ENCODE measurements around the gene GRID1. TPM values are rescaled to one million over a fixed set of nuclear protein-coding genes. Genes with fewer than 3 reads are reported as not detected.

The GRID1 gene
- total RNA-seq, 1 donor = not detected

GRCh38 chr10:86316274-86316835, 50.2 kb downstream of the GRID1 start:
- DNase-seq (ENCODE audit: low read depth) = no peak
- TF ChIP-seq, protein P1, sequence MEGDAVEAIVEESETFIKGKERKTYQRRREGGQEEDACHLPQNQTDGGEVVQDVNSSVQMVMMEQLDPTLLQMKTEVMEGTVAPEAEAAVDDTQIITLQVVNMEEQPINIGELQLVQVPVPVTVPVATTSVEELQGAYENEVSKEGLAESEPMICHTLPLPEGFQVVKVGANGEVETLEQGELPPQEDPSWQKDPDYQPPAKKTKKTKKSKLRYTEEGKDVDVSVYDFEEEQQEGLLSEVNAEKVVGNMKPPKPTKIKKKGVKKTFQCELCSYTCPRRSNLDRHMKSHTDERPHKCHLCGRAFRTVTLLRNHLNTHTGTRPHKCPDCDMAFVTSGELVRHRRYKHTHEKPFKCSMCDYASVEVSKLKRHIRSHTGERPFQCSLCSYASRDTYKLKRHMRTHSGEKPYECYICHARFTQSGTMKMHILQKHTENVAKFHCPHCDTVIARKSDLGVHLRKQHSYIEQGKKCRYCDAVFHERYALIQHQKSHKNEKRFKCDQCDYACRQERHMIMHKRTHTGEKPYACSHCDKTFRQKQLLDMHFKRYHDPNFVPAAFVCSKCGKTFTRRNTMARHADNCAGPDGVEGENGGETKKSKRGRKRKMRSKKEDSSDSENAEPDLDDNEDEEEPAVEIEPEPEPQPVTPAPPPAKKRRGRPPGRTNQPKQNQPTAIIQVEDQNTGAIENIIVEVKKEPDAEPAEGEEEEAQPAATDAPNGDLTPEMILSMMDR (IDR thresholded peaks at IDR 0.05; ENCODE audit: insufficient read depth, low read depth, low read length) = no peak
- no peak overlapping the region for H3K4me3 ChIP-seq (ENCODE audit: low read depth, low read length)

DNA sequence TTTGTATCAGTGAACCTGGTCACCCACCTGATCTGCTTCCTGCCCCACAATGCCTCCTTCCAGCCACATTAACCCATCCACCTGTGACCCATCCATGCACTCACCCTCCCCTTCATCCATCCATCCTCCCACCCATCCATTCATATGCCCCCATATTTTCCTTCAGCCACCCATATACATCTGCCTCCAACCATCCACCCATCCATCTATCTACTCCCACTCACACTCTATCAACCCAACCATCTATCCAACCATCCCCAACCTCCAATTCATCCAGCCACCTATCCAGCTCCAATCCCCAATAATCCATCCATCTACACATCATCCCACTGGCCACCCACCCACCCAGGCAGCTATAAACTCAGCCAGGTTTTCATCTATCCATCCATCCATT, 51.0 kb downstream of the GRID1 start:
- no peak overlapping the region for H3K4me3 ChIP-seq (ENCODE audit: low read depth, low read length)
- TF ChIP-seq, protein P1 (IDR thresholded peaks at IDR 0.05; ENCODE audit: insufficient read depth, low read depth, low read length) = no peak
- DNase-seq (ENCODE audit: low read depth) = no peak

DNA sequence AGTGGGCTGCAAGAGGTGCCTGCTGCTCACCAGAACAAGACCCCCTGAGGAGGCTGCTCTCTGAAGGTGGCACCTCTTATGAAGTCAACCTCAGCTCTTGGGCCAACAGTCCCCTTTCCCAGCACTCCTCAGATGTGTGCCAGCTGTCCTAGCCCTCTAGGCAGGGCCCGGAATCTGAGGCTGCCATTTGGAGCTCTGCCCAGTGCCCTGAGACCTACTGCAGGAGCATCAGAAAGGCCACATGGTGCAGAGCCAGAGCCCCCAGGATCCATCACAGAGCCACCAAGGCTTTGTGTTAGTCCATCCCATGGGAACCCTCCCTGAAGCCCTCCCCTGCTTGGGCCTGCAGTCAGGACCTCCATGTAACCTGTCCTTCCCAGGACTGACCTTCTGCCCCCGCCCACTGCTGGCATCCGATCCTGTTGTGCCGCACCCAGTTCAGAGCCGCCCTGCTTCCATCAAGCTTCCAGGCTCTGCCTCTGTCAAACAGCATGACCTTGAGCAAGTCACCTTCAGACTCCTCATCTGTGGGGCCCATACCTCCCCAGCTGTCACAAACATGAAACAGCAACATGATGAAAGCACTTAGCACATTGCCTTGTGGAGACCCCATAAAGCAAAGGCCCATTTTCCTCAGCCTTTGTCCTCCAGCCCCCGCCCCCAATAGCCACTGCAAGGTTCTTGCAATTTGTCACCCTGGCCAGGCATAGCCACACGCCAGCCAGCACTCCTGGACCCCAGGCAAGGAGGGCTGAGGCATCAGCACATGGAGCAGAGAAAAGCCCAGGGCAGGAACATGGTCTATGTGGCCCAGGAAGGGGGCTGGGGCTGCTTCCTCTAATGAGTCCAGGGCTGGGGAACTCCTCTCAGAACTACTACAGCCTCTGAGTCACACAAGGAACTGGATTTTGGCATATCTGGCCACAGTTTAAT, 51.7 kb downstream of the GRID1 start:
- DNase-seq (ENCODE audit: low read depth) = no peak
- TF ChIP-seq, protein P1 (IDR thresholded peaks at IDR 0.05; ENCODE audit: insufficient read depth, low read depth, low read length) = no peak
- H3K4me3 ChIP-seq (ENCODE audit: low read depth, low read length) = no peak overlapping the region

DNA sequence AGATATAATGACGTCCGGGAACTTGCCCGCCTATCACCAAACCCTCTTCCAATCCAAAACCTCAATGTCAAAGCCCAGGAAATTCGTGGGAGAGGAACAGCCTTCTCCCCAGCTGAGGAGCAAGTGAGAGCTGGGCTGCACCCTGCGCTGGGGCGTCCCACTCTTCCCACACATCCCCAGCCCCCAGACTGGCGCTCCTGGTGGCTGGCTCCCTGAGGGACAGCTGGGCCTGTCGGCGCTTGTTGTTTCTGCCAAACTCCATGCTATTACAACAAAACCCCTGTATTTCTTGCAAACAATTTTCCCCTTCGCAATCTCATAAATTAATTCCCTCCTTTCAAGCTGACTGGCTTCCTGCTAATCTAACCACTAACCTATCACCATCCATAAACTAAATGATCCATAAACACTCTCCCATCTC, 53.0 kb downstream of the GRID1 start:
- TF ChIP-seq, protein P1 (IDR thresholded peaks at IDR 0.05; ENCODE audit: insufficient read depth, low read depth, low read length) = no peak
- H3K4me3 ChIP-seq (ENCODE audit: low read depth, low read length) = no peak overlapping the region

DNA sequence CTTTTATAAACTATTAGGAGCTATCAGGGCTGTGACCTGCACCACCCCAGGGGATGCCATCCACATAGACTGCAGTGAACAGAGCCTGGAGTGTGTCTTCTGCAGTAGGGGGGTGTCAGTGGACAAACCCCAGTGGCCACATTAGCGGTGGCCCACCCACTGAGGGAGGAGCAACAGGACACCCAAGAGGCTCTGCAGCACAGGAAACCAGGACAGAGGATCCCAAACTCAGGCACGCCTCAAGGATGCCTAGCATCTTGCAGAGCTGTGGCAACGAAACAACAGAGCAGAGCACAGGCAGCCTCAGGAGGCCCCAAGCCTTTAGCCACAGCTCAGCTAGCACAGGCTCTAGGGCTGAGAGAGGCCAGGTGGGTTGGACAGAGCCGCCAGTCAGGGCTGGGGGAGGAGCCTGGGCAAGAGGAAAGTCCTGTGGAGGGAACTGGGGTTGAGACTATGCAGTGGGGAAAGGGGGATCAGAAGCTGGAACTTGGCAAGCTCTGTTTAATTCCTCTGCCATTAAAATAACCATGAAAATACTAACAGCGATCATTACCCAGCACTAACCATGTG, 53.8 kb downstream of the GRID1 start:
- TF ChIP-seq, protein P1 (IDR thresholded peaks at IDR 0.05; ENCODE audit: insufficient read depth, low read depth, low read length) = no peak
- H3K4me3 ChIP-seq (ENCODE audit: low read depth, low read length) = no peak overlapping the region
- no peak for DNase-seq (ENCODE audit: low read depth)

More for the DNA sequence above, 53.0 kb downstream of the GRID1 start:
- DNase-seq (ENCODE audit: low read depth) = no peak

- H3K4me3 ChIP-seq (ENCODE audit: low read depth, low read length) = no peak overlapping the region
- TF ChIP-seq, protein P1 (IDR thresholded peaks at IDR 0.05; ENCODE audit: insufficient read depth, low read depth, low read length) = no peak
- DNase-seq (ENCODE audit: low read depth) = no peak
Measured at GRCh38 chr10:86311906-86312305, 54.7 kb downstream of the GRID1 start.

Data from fibroblast of villous mesenchyme (primary cell).